ENCODE results near the gene ZFYVE16.
A peak's percentile ranks its signal among the peaks of the same experiment; 100 is the strongest.
"Not testable (repeated sequence)": the region's sequence is repeated elsewhere in the genome, so short reads cannot be mapped to it uniquely, and the experiment has no call there.

The ZFYVE16 gene

GRCh38 chr5:80463269-80463668 lies 55.4 kb downstream of the ZFYVE16 start:
- H3K36me3 Mint-ChIP-seq: peaks cover 48% of the 10 kb centered on the region
- peaks cover 16% of the 10 kb centered on the region for H3K9me3 Mint-ChIP-seq
- no peak overlapping the region for H3K27ac Mint-ChIP-seq
- DNase-seq (ENCODE audit: low spot score in 2 of 2): no peak
- H3K4me1 Mint-ChIP-seq: no peaks in the 10 kb centered on the region
- ATAC-seq: no peak
- H3K4me3 Mint-ChIP-seq: no peak overlapping the region

GRCh38 chr5:80466669-80467485 lies 59.0 kb downstream of the ZFYVE16 start:
- Mint-ChIP-seq H3K4me3 (no peak overlapping the region), H3K27ac (no peak overlapping the region), H3K36me3 (peaks cover 43% of the 10 kb centered on the region), H3K9me3 (peaks cover 23% of the 10 kb centered on the region), H3K4me1 (no peaks in the 10 kb centered on the region)
- no peak for DNase-seq (ENCODE audit: low spot score in 2 of 2)
- no peak for ATAC-seq

- DNase-seq (ENCODE audit: low spot score in 2 of 2): no peak
- no peak overlapping the region for H3K4me3 Mint-ChIP-seq
- no peak for ATAC-seq
- no peaks in the 10 kb centered on the region for H3K4me1 Mint-ChIP-seq
- H3K36me3 Mint-ChIP-seq: peaks cover 48% of the 10 kb centered on the region
- H3K9me3 Mint-ChIP-seq: peaks cover 23% of the 10 kb centered on the region
- H3K27ac Mint-ChIP-seq: no peak overlapping the region
These were observed 60.3 kb downstream of the ZFYVE16 start for GRCh38 chr5:80468131-80468530.

GRCh38 chr5:80470631-80471030 lies 62.8 kb downstream of the ZFYVE16 start:
- not testable (repeated sequence) for ATAC-seq; DNase-seq (ENCODE audit: low spot score in 2 of 2); H3K4me1 Mint-ChIP-seq; H3K27ac Mint-ChIP-seq; H3K4me3 Mint-ChIP-seq
- Mint-ChIP-seq H3K36me3 (peaks cover 64% of the 10 kb centered on the region), H3K9me3 (peaks cover 11% of the 10 kb centered on the region)

- no peaks in the 10 kb centered on the region for H3K4me1 Mint-ChIP-seq
These were observed 67.1 kb downstream of the ZFYVE16 start for GRCh38 chr5:80474929-80475328.

GRCh38 chr5:80479713-80480112 lies 71.8 kb downstream of the ZFYVE16 start:
- Mint-ChIP-seq H3K4me1 (no peaks in the 10 kb centered on the region), H3K4me3 (no peak overlapping the region), H3K36me3 (peaks cover 9% of the 10 kb centered on the region), H3K27ac (no peak overlapping the region), H3K9me3 (peaks cover 18% of the 10 kb centered on the region)
- ATAC-seq: no peak
- DNase-seq (ENCODE audit: low spot score in 2 of 2): no peak

More at GRCh38 chr5:80474929-80475328, 67.1 kb downstream of the ZFYVE16 start:
- peaks cover 3% of the 10 kb centered on the region for H3K9me3 Mint-ChIP-seq
- ATAC-seq (no peak), DNase-seq (ENCODE audit: low spot score in 2 of 2) (no peak)
- H3K4me3 Mint-ChIP-seq: no peak overlapping the region
- no peak overlapping the region for H3K27ac Mint-ChIP-seq
- peaks cover 39% of the 10 kb centered on the region for H3K36me3 Mint-ChIP-seq

- H3K27ac Mint-ChIP-seq: no peak overlapping the region
- no peak overlapping the region for H3K4me3 Mint-ChIP-seq
- ATAC-seq: no peak
- H3K4me1 Mint-ChIP-seq: no peaks in the 10 kb centered on the region
- peaks cover 4% of the 10 kb centered on the region for H3K36me3 Mint-ChIP-seq
- DNase-seq (ENCODE audit: low spot score in 2 of 2): no peak
- peaks cover 18% of the 10 kb centered on the region for H3K9me3 Mint-ChIP-seq
These were observed 72.5 kb downstream of the ZFYVE16 start for GRCh38 chr5:80480354-80480753.

DNA sequence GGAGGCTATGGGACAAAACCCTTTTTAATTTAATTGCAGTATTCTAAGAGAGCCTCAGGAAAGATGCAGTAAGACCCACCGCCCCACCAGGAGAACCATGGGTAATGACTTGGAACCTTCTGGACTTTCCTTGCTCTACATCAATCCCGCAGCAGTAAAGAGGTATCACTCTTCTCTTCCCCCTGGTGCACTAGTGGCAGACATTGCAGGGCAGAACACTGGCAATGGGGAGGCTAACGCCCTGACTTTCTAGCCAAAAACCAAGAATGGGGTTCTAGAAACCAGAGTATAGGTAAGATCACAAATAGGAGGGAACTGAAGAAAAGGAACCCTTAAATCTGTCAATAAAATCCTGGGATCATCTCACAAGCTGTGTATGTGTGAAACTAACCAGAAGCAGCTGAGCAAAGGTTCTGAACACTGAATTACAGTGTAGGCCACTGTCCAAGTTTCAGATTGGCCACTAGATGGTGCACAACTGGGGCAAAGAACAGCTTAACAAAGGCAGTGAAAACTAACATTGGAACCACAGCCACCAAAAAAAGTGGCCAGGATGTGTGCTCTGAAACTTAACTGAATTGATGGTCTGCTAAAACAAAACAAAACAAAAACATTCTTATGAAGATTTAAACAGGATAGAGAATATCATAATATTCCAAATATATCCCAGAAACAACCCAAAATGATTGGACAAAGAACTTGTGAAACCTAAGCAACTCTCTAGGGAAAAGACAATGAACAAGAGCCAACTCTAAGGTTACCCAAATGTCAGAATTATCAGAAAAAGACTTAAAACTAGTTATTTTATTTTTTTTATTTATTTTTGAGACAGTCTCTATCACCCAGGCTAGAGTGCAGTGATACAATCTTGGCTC lies 73.4 kb downstream of the ZFYVE16 start:
- no peak overlapping the region for H3K27ac Mint-ChIP-seq
- peaks cover 18% of the 10 kb centered on the region for H3K9me3 Mint-ChIP-seq
- no peaks in the 10 kb centered on the region for H3K36me3 Mint-ChIP-seq
- no peaks in the 10 kb centered on the region for H3K4me1 Mint-ChIP-seq
- peak; percentile 58 for ATAC-seq
- no peak overlapping the region for H3K4me3 Mint-ChIP-seq
- no peak for DNase-seq (ENCODE audit: low spot score in 2 of 2)

- no peak for DNase-seq (ENCODE audit: low spot score in 2 of 2)
- Mint-ChIP-seq H3K9me3 (peaks cover 22% of the 10 kb centered on the region), H3K27ac (no peak overlapping the region), H3K36me3 (no peaks in the 10 kb centered on the region), H3K4me3 (no peak overlapping the region), H3K4me1 (peaks cover 8% of the 10 kb centered on the region)
- no peak for ATAC-seq
These were observed 74.7 kb downstream of the ZFYVE16 start for GRCh38 chr5:80482578-80482977.

DNA sequence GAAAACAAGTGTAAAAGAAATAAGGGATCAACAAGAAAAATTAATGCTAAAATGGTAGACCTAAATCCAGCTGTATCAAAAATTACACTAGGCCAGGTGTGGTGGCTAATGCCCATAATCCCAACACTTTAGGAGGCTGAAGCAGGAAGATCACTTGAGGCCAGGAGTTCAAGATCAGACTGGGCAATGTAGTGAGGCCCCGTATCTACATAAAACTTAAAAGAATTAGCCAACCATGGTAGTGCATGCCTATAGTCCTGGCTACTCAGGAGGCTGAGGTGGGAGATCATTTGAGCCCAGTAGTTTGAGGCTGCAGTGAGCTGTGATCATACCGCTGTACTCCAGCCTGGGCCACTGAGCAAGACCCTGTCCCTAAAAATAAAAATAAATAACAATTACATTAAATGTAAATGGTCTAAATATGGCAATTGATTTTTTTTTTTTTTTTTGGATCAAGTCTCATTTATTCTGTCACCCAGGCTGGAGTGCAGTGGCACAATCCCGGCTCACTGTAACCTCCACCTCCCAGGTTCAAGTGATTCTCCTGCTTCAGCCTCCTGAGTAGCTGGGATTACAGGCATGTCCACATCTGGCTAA lies 75.9 kb downstream of the ZFYVE16 start:
- Mint-ChIP-seq H3K4me3 (no peak overlapping the region), H3K4me1 (peaks cover 14% of the 10 kb centered on the region), H3K27ac (no peak overlapping the region), H3K9me3 (peaks cover 22% of the 10 kb centered on the region), H3K36me3 (no peaks in the 10 kb centered on the region)
- no peak for ATAC-seq
- no peak for DNase-seq (ENCODE audit: low spot score in 2 of 2)

DNA sequence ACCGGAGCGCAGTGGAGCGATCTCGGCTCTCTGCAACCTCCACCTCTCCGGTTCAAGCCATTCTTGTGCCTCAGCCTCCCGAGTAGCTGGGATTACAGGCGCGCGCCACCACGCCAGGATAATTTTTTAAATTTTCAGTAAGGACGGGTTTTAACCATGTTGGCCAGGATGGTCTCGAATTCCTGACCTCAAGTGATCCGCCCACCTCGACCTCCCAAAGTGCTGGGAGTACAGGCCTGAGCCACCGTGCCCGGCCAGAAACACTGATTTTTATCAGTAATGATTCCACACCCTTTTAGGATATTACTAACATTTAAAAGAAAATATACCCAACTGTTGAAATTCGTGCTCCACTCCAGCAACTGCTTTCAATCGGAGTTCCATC lies 79.6 kb downstream of the ZFYVE16 start:
- Mint-ChIP-seq H3K36me3 (no peaks in the 10 kb centered on the region), H3K4me1 (peaks cover 14% of the 10 kb centered on the region), H3K9me3 (peaks cover 14% of the 10 kb centered on the region), H3K27ac (no peak overlapping the region), H3K4me3 (peak overlapping the region; percentile 56)
- no peak for DNase-seq (ENCODE audit: low spot score in 2 of 2)
- ATAC-seq: no peak

DNA sequence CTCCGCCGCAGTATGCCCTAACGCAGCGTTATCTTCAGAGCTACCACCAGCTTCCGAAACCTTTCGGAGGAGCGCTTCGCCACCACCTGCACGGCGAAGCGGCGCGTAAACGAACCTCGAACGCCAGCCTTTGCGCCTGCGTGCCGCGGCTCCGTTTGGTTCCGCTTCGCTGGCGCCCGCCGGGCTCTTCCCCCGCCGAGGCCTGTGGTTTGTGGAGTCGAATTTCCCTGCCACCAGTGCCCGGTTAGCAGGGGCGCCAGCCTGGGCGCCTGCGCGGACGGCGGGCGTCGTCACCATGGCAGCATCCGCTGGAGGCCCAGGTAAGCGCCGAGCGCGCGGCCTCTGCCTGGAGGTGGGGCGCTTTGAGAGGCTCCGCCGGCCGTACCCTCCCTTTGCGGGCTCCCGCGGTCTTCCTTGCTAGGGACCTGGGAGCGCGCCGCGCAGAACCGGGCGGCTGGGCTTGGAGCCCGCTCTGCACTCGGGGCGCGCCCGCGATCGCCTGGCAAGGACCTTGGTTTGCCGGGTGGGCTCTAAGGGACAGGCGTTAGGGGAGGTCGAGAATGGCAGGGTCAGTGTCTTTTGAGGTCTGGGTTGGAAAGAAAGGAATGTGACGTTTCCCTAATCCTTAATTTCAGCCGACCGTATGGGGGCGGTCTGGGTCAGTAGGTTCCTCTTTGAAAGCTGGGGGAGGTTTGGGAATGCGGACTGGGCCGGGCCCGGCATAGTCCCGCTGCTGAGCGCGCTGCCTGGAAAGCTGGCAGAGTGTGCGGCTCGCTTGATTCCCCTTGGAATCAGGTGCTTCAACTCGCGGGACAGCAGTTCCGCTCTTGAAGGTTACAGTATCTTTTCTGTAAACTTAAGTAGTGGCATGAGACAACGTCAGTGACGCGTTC lies 80.2 kb downstream of the ZFYVE16 start, which contains the start of gene FAM151B:
Gene FAM151B (plus strand): TSS at position 272 of the 893 bp plus-strand sequence. CDS start 24 bp downstream, at position 296.
- Mint-ChIP-seq H3K4me3 (peak within 1 kb of the TSS; percentile 56), H3K27ac (no peak within 1 kb of the TSS), H3K9me3 (peaks cover 10% of the 10 kb centered on the region), H3K4me1 (peaks cover 14% of the 10 kb centered on the region), H3K36me3 (no peaks in the 10 kb centered on the region)
- peak; percentile 17 to 72 for DNase-seq (ENCODE audit: low spot score in 2 of 2)
- peak; percentile 84 for ATAC-seq

DNA sequence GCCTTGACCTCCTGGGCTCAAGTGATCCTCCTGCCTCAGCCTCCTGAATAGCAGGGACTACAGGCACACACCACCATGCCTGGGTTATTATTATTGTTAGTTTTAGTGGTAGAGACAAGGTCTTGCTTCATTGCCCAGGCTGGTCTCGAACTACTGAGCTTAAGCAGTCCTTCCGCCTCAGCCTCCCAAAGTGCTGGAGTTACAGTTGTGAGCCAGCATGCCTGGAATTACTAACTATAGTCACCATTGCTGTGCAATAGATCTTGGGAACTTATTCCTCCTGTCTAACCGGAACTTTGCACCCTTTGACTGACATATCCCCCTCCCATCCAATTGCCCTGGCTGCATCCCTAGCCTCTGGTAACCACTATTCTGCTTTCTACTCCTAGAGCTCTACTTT lies 83.4 kb downstream of the ZFYVE16 start:
- no peak overlapping the region for H3K4me3 Mint-ChIP-seq
- no peak for DNase-seq (ENCODE audit: low spot score in 2 of 2)
- no peak overlapping the region for H3K27ac Mint-ChIP-seq
- no peaks in the 10 kb centered on the region for H3K36me3 Mint-ChIP-seq
- peaks cover 14% of the 10 kb centered on the region for H3K4me1 Mint-ChIP-seq
- no peak for ATAC-seq
- H3K9me3 Mint-ChIP-seq: peaks cover 4% of the 10 kb centered on the region

- no peaks in the 10 kb centered on the region for H3K9me3 Mint-ChIP-seq
- DNase-seq (ENCODE audit: low spot score in 2 of 2): no peak
These were observed 84.9 kb downstream of the ZFYVE16 start for GRCh38 chr5:80492741-80493140.

More at GRCh38 chr5:80492741-80493140, 84.9 kb downstream of the ZFYVE16 start:
- Mint-ChIP-seq H3K27ac (no peak overlapping the region), H3K4me1 (peaks cover 6% of the 10 kb centered on the region), H3K36me3 (no peaks in the 10 kb centered on the region), H3K4me3 (no peak overlapping the region)
- ATAC-seq: no peak

Data from stimulated activated effector memory CD8-positive, alpha-beta T cell treated with anti-CD3 and anti-CD28 coated beads, Interleukin-12 subunit alpha, Interleukin-12 subunit beta, amount 100 ng/mL, for 72 hours (primary cell).